K562 (cell line): ENCODE data around the gene MMD2. TPM values are rescaled to one million over a fixed set of nuclear protein-coding genes. Genes with fewer than 3 reads are reported as not detected.

Experiments used
- ATAC-seq: fragments of 200-7000 bp; cut with Tn5 transposase; 3 replicates; pipeline ENCODE4 v1.9.1; 2020; ENCODE audit warnings: moderate library complexity
- BruUV-seq: library from RNA; stranded (reverse); fragments of 400-500 nt; replicated peaks from 2 replicates; lab custom pipeline; 2021; lab: Mats Ljungman, UMichigan
- CTCF ChIA-PET: fragments of 300-600 bp; formaldehyde crosslinking; extraction: SDS; loops from one replicate; lab custom pipeline; 2021; ENCODE audit warnings: low intra/inter-chr PET ratio; lab: Yijun Ruan, JAX
- POLR2A ChIA-PET: fragments of 300-600, 350-650 bp; sonication (Branson Sonifier 250); formaldehyde crosslinking; extraction: SDS; loops from one replicate; lab custom pipeline; 2021; ENCODE audit warnings: antibody characterized with exemption, inconsistent platforms; lab: Yijun Ruan, JAX
- DNase-seq, 4 experiments: peaks; one replicate each; pipeline versions ENCODE4 v3.0.0 to v3.0.0-alpha.2; 2011 to 2018; ENCODE audit warnings: low spot score in 3 of 4, mixed read lengths in 3 of 4; ENCODE audit errors: extremely low read depth in 1 of 4
- FAIRE-seq: peaks from 2 replicates; lab custom pipeline; 2011; peaks lifted over from hg19 to GRCh38; lab: Jason Lieb, UNC
- H2AFZ ChIP-seq: 2 replicates; pipeline ENCODE4 v1.6.0; 2011; ENCODE audit warnings: low read depth, low read length, control low read depth, inconsistent platforms
- H3K27ac ChIP-seq: fragments of 200-600 bp; 3 replicates; pipeline ENCODE4 v1.8.0; 2011; ENCODE audit warnings: low read depth, mild to moderate bottlenecking, control low read depth, inconsistent platforms, low read length, moderate library complexity, mixed read lengths; ENCODE audit errors: extremely low read depth
- H3K27me3 ChIP-seq, 2 experiments: fragments of 300-600 bp in 1 of 2; 2 replicates in 1 of 2; 3 replicates in 1 of 2; pipeline versions ENCODE4 v1.6.0 to v1.8.0; 2011; ENCODE audit warnings: inconsistent platforms in 2 of 2, low read length in 2 of 2, mild to moderate bottlenecking in 1 of 2, mixed read lengths in 1 of 2, moderate library complexity in 1 of 2; ENCODE audit not compliant: control insufficient read depth in 2 of 2, insufficient read depth in 2 of 2
- H3K36me3 ChIP-seq: fragments of 300-600 bp; 3 replicates; pipeline ENCODE4 v1.8.0; 2011; ENCODE audit warnings: mild to moderate bottlenecking, low read length, inconsistent platforms; ENCODE audit not compliant: control insufficient read depth, insufficient read depth
- H3K4me1 ChIP-seq, 2 experiments: fragments of 200-600 bp in 1 of 2; replicated peaks in 1 of 2; 2 replicates in 1 of 2; 3 replicates in 1 of 2; pipeline versions ENCODE4 v1.5.1 to v1.8.0; 2011; ENCODE audit warnings: inconsistent platforms in 2 of 2, low read length in 2 of 2, mild to moderate bottlenecking in 1 of 2, mixed read lengths in 1 of 2, moderate library complexity in 1 of 2; ENCODE audit not compliant: control insufficient read depth in 2 of 2, insufficient read depth in 2 of 2
- H3K4me2 ChIP-seq: 2 replicates; pipeline ENCODE4 v1.6.1; 2011; ENCODE audit warnings: low read length, control low read depth, inconsistent platforms, mixed read lengths; ENCODE audit not compliant: insufficient read depth
- H3K4me3 ChIP-seq: fragments of 200-600 bp; sonication (generic), shearing (Covaris generic); 2 replicates; pipeline ENCODE4 v1.5.1; 2016; ENCODE audit warnings: control low read depth, inconsistent platforms
- H3K79me2 ChIP-seq: fragments of 200-600 bp; 3 replicates; pipeline ENCODE4 v1.8.0; 2011; ENCODE audit warnings: low read length, inconsistent platforms; ENCODE audit not compliant: control insufficient read depth, insufficient read depth
- H3K9ac ChIP-seq, 2 experiments: 2 replicates each; pipeline versions ENCODE4 v1.6.0 to v1.6.1; 2011; ENCODE audit warnings: low read depth in 2 of 2, low read length in 2 of 2, control low read depth in 1 of 2, inconsistent platforms in 1 of 2, mild to moderate bottlenecking in 1 of 2, mixed read lengths in 1 of 2; ENCODE audit not compliant: insufficient read depth in 1 of 2
- H3K9me1 ChIP-seq: one replicate; pipeline ENCODE4 v1.6.0; 2011; ENCODE audit warnings: inconsistent platforms, mild to moderate bottlenecking, low read length, moderate library complexity; ENCODE audit not compliant: control insufficient read depth, insufficient read depth
- H3K9me3 ChIP-seq: replicated peaks from 2 replicates; pipeline ENCODE4 v1.5.1; 2011; ENCODE audit warnings: low read depth, low read length, inconsistent platforms; ENCODE audit not compliant: control insufficient read depth, insufficient read depth
- H4K20me1 ChIP-seq: replicated peaks from 2 replicates; pipeline ENCODE4 v1.6.1; 2011; ENCODE audit warnings: low read length, inconsistent platforms, mixed read lengths; ENCODE audit not compliant: control insufficient read depth, insufficient read depth
- JUND ChIP-seq, 2 experiments: IDR thresholded peaks; 2 replicates in 1 of 2; 3 replicates in 1 of 2; pipeline ENCODE4 v1.6.1; 2011; ENCODE audit warnings: borderline replicate concordance in 2 of 2, low read depth in 2 of 2, low read length in 2 of 2, improper control_type of control experiment in 1 of 2, missing biosample characterization in 1 of 2, missing genetic modification characterization in 1 of 2, missing genetic modification reagents in 1 of 2
- KHSRP ChIP-seq: fragments of 450-650 bp; IDR thresholded peaks from 2 replicates; pipeline ENCODE4 v1.6.1; 2017
- SETDB1 ChIP-seq: IDR thresholded peaks from one replicate; pipeline ENCODE4 v1.6.1; 2012; ENCODE audit warnings: low read length, control low read depth, inconsistent platforms
- SMARCB1 ChIP-seq: IDR thresholded peaks from 2 replicates; pipeline ENCODE4 v1.6.1; 2011; ENCODE audit warnings: improper control_type of control experiment, low read depth; ENCODE audit not compliant: insufficient read length
- XRCC4 ChIP-seq: IDR thresholded peaks from one replicate; pipeline ENCODE4 v1.6.1; 2011; ENCODE audit not compliant: insufficient read depth, insufficient read length; ENCODE audit errors: extremely low read depth
- ZBTB7A ChIP-seq: IDR thresholded peaks from 2 replicates; pipeline ENCODE4 v1.6.1; 2011; ENCODE audit warnings: low read depth, mild to moderate bottlenecking, low read length, moderate library complexity, borderline replicate concordance; ENCODE audit not compliant: control insufficient read depth
- ZNF174 ChIP-seq: fragments of 250-450 bp; sonication (Bioruptor Pico); IDR thresholded peaks from 2 replicates; pipeline ENCODE4 v1.4.0; 2020; ENCODE audit warnings: mild to moderate bottlenecking
- ZNF384 ChIP-seq: IDR thresholded peaks from 2 replicates; pipeline ENCODE4 v1.6.1; 2012; ENCODE audit warnings: low read depth, low read length, improper control_type of control experiment
- ZNF785 ChIP-seq: fragments of 250-450 bp; sonication (Bioruptor Pico); IDR thresholded peaks from 2 replicates; pipeline ENCODE4 v1.4.0; 2020; ENCODE audit warnings: mild to moderate bottlenecking
- ZZZ3 ChIP-seq: fragments of 450-650 bp; IDR thresholded peaks from 2 replicates; pipeline ENCODE4 v1.6.1; 2016; ENCODE audit warnings: antibody characterized with exemption, mild to moderate bottlenecking, moderate library complexity
- WGBS: fragments of 100-300 bp; shearing (Covaris generic); methylation state at CpG from one replicate; pipeline ENCODE4 v1.1.6; 2016; ENCODE audit warnings: low coverage, mixed read lengths; ENCODE audit not compliant: insufficient coverage; ENCODE audit errors: missing lambda C conversion rate; 5-methylcytosine and 5-hydroxymethylcytosine counted together
- in situ Hi-C: fragments of 300-500 bp; cut with MboI; formaldehyde crosslinking; loops from 4 replicates; pipeline ENCODE4 v1.15.0; 2018; ENCODE audit warnings: inconsistent platforms, mixed read lengths
- intact Hi-C: fragments of 100-400 bp; cut with micrococcal nuclease; formaldehyde crosslinking; loops from 2 replicates; pipeline ENCODE4 v1.14.2; 2022
- polyA plus RNA-seq, 8 experiments: library from polyadenylated mRNA; depleted of rRNA in 4 of 8; stranded (reverse) in 5 of 8; unstranded in 3 of 8; fragments of >200 nt; fragmentation: Nextera tagmentation in 2 of 8; fragmentation: Illumina TruSeq in 1 of 8; extraction: Ambion mirVana in 2 of 8; extraction: Trizol in 1 of 8; gene quantifications; 2 replicates each; pipeline versions ENCODE4 v1.2.1 to v1.2.3, GENCODE V29; 2011 to 2014; ENCODE audit warnings: inconsistent platforms in 1 of 8, missing spikeins in 1 of 8
- total RNA-seq, 7 experiments: library from RNA; depleted of rRNA in 6 of 7; stranded (reverse); fragments of >200 nt in 6 of 7; fragmentation: Illumina TruSeq in 2 of 7; extraction: Trizol in 2 of 7; gene quantifications; 2 replicates each; pipeline versions ENCODE4 v1.2.1 to v1.2.3, GENCODE V29; 2011 to 2021; ENCODE audit warnings: low replicate concordance in 1 of 7
- TF ChIP-seq, protein P1 (sequence below): fragments of 200-600 bp; sonication (generic); IDR thresholded peaks from one replicate; pipeline ENCODE4 v1.6.1; 2012; ENCODE audit warnings: mild to moderate bottlenecking, low read depth, low read length, inconsistent platforms

Gene MMD2
- total and polyA plus RNA-seq, 9 of the 15 experiments (the other 6 are each of a cell fraction or from before 2014, with no cell fraction given) = not detected

GRCh38 chr7:4939971-4940728 is 18.8 kb downstream of the MMD2 start:
- CTCF ChIA-PET = interaction anchor here (0.5 kb wide), 1 partner anchor 11 kb away, joined by 3 read pairs; no protein-coding TSS in a partner anchor
- POLR2A ChIA-PET = no interaction called here
- Histone ChIP-seq H3K27ac (no peak overlapping the region), H3K27me3 (peaks cover 15 to 47% of the 10 kb centered on the region in 2 experiments; a peak in 4 of 5 replicates), H3K9me3 (no peaks in the 10 kb centered on the region), H4K20me1 (no peaks in the 10 kb centered on the region), H3K36me3 (no peaks in the 10 kb centered on the region), H3K79me2 (no peaks in the 10 kb centered on the region), H3K4me2 (no peak overlapping the region), H3K4me1 (peaks cover 0 to 4% of the 10 kb centered on the region in 2 experiments; a peak in 1 of 5 replicates), H3K9ac (peak overlapping the region in 1 of 2 experiments; percentile 35; a peak in 1 of 4 replicates), H3K9me1 (no peaks in the 10 kb centered on the region), H3K4me3 (no peak overlapping the region), H2AFZ (no peak overlapping the region)
- DNase-seq (no peak), FAIRE-seq (no peak), ATAC-seq (no peak; the same call in 2 of the 3 replicates)
- intact Hi-C loops = no loop called here
- 5% methylated on average over 23 of the region's 26 CpGs for WGBS
- no TSS peak for BruUV-seq
- in situ Hi-C loops = no loop called here
- no peak for TF ChIP-seq ZNF174
- no peak for TF ChIP-seq JUND (IDR thresholded peaks at IDR 0.05; ENCODE audit: borderline replicate concordance, low read depth, low read length)
- no peak for TF ChIP-seq JUND (tag; IDR thresholded peaks at IDR 0.05; ENCODE audit: borderline replicate concordance, low read depth, low read length)
- no peak for TF ChIP-seq ZZZ3
- no peak for TF ChIP-seq SMARCB1
- no peak for TF ChIP-seq ZNF785
- no peak for TF ChIP-seq ZNF384
- no peak for TF ChIP-seq SETDB1
- TF ChIP-seq, protein P1, sequence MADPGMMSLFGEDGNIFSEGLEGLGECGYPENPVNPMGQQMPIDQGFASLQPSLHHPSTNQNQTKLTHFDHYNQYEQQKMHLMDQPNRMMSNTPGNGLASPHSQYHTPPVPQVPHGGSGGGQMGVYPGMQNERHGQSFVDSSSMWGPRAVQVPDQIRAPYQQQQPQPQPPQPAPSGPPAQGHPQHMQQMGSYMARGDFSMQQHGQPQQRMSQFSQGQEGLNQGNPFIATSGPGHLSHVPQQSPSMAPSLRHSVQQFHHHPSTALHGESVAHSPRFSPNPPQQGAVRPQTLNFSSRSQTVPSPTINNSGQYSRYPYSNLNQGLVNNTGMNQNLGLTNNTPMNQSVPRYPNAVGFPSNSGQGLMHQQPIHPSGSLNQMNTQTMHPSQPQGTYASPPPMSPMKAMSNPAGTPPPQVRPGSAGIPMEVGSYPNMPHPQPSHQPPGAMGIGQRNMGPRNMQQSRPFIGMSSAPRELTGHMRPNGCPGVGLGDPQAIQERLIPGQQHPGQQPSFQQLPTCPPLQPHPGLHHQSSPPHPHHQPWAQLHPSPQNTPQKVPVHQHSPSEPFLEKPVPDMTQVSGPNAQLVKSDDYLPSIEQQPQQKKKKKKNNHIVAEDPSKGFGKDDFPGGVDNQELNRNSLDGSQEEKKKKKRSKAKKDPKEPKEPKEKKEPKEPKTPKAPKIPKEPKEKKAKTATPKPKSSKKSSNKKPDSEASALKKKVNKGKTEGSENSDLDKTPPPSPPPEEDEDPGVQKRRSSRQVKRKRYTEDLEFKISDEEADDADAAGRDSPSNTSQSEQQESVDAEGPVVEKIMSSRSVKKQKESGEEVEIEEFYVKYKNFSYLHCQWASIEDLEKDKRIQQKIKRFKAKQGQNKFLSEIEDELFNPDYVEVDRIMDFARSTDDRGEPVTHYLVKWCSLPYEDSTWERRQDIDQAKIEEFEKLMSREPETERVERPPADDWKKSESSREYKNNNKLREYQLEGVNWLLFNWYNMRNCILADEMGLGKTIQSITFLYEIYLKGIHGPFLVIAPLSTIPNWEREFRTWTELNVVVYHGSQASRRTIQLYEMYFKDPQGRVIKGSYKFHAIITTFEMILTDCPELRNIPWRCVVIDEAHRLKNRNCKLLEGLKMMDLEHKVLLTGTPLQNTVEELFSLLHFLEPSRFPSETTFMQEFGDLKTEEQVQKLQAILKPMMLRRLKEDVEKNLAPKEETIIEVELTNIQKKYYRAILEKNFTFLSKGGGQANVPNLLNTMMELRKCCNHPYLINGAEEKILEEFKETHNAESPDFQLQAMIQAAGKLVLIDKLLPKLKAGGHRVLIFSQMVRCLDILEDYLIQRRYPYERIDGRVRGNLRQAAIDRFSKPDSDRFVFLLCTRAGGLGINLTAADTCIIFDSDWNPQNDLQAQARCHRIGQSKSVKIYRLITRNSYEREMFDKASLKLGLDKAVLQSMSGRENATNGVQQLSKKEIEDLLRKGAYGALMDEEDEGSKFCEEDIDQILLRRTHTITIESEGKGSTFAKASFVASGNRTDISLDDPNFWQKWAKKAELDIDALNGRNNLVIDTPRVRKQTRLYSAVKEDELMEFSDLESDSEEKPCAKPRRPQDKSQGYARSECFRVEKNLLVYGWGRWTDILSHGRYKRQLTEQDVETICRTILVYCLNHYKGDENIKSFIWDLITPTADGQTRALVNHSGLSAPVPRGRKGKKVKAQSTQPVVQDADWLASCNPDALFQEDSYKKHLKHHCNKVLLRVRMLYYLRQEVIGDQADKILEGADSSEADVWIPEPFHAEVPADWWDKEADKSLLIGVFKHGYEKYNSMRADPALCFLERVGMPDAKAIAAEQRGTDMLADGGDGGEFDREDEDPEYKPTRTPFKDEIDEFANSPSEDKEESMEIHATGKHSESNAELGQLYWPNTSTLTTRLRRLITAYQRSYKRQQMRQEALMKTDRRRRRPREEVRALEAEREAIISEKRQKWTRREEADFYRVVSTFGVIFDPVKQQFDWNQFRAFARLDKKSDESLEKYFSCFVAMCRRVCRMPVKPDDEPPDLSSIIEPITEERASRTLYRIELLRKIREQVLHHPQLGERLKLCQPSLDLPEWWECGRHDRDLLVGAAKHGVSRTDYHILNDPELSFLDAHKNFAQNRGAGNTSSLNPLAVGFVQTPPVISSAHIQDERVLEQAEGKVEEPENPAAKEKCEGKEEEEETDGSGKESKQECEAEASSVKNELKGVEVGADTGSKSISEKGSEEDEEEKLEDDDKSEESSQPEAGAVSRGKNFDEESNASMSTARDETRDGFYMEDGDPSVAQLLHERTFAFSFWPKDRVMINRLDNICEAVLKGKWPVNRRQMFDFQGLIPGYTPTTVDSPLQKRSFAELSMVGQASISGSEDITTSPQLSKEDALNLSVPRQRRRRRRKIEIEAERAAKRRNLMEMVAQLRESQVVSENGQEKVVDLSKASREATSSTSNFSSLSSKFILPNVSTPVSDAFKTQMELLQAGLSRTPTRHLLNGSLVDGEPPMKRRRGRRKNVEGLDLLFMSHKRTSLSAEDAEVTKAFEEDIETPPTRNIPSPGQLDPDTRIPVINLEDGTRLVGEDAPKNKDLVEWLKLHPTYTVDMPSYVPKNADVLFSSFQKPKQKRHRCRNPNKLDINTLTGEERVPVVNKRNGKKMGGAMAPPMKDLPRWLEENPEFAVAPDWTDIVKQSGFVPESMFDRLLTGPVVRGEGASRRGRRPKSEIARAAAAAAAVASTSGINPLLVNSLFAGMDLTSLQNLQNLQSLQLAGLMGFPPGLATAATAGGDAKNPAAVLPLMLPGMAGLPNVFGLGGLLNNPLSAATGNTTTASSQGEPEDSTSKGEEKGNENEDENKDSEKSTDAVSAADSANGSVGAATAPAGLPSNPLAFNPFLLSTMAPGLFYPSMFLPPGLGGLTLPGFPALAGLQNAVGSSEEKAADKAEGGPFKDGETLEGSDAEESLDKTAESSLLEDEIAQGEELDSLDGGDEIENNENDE = no peak
- TF ChIP-seq KHSRP = no peak
- TF ChIP-seq ZBTB7A = no peak
- TF ChIP-seq XRCC4 = no peak
